HEK293 (cell line): ENCODE data around the gene THEM5.

ENCODE experiments used
- CTCF ChIA-PET: fragments of 350-600 bp; formaldehyde crosslinking; extraction: SDS; loops from one replicate; lab custom pipeline; 2021; ENCODE audit warnings: antibody characterized with exemption; lab: Yijun Ruan, JAX
- POLR2A ChIA-PET: fragments of 300-600 bp; formaldehyde crosslinking; extraction: SDS; loops from one replicate; lab custom pipeline; 2020; ENCODE audit warnings: antibody characterized with exemption, inconsistent platforms; lab: Yijun Ruan, JAX
- H3K27ac ChIP-seq: fragments of 200-500 bp; sonication (Bioruptor generic); 2 replicates; pipeline ENCODE4 v1.5.1; 2014; ENCODE audit warnings: low read depth, low read length, control low read depth, inconsistent platforms; ENCODE audit errors: extremely low read depth
- H3K36me3 ChIP-seq, 2 experiments: fragments of 200-500 bp in 1 of 2; sonication (Bioruptor generic) in 1 of 2; 1 replicate in 1 of 2; 2 replicates in 1 of 2; pipeline ENCODE4 v1.5.1; 2014 to 2017; ENCODE audit warnings: inconsistent platforms in 2 of 2, low read length in 2 of 2; ENCODE audit not compliant: control insufficient read depth in 2 of 2, insufficient read depth in 1 of 2
- H3K4me1 ChIP-seq: fragments of 200-500 bp; sonication (Bioruptor generic); 2 replicates; pipeline ENCODE4 v1.5.1; 2014; ENCODE audit warnings: mild to moderate bottlenecking, low read length, inconsistent platforms; ENCODE audit not compliant: control insufficient read depth, insufficient read depth
- H3K4me3 ChIP-seq: 2 replicates; pipeline ENCODE4 v1.5.1; 2011; ENCODE audit warnings: low read depth, mild to moderate bottlenecking, control low read depth, low read length, moderate library complexity
- H3K9me3 ChIP-seq: fragments of 200-500 bp; sonication (Bioruptor generic); 2 replicates; pipeline ENCODE4 v1.5.1; 2014; ENCODE audit warnings: low read depth, low read length, inconsistent platforms; ENCODE audit not compliant: control insufficient read depth, insufficient read depth
- HOXD13 ChIP-seq: sonication (generic); formaldehyde crosslinking; IDR thresholded peaks from 2 replicates; pipeline ENCODE4 v1.8.0; 2022; ENCODE audit warnings: missing genetic modification reagents, borderline replicate concordance
- SALL2 ChIP-seq: fragments of 450-650 bp; formaldehyde crosslinking; IDR thresholded peaks from 2 replicates; pipeline ENCODE4 v1.5.0; 2017; ENCODE audit warnings: missing biosample characterization, mild to moderate bottlenecking, missing genetic modification characterization, borderline replicate concordance
- SP7 ChIP-seq: fragments of 450-650 bp; formaldehyde crosslinking; IDR thresholded peaks from 2 replicates; pipeline ENCODE4 v1.5.1; 2016; ENCODE audit warnings: missing biosample characterization, missing genetic modification characterization
- ZBTB48 ChIP-seq: fragments of 450-650 bp; formaldehyde crosslinking; IDR thresholded peaks from 2 replicates; pipeline ENCODE4 v1.5.1; 2016; ENCODE audit warnings: missing biosample characterization, missing genetic modification characterization
- ZBTB6 ChIP-seq: fragments of 450-650 bp; formaldehyde crosslinking; IDR thresholded peaks from 2 replicates; pipeline ENCODE4 v1.5.1; 2017; ENCODE audit warnings: missing biosample characterization, missing genetic modification characterization
- ZIC2 ChIP-seq: fragments of 450-650 bp; formaldehyde crosslinking; IDR thresholded peaks from 2 replicates; pipeline ENCODE4 v1.5.1; 2016; ENCODE audit warnings: missing biosample characterization, missing genetic modification characterization
- ZNF112 ChIP-seq: fragments of 450-650 bp; formaldehyde crosslinking; IDR thresholded peaks from 2 replicates; pipeline ENCODE4 v1.5.0; 2017; ENCODE audit warnings: missing biosample characterization, missing genetic modification characterization
- ZNF24 ChIP-seq: fragments of 450-650 bp; formaldehyde crosslinking; IDR thresholded peaks from 2 replicates; pipeline ENCODE4 v1.5.1; 2016; ENCODE audit warnings: missing biosample characterization, missing genetic modification characterization
- ZNF514 ChIP-seq: fragments of 450-650 bp; formaldehyde crosslinking; IDR thresholded peaks from 2 replicates; pipeline ENCODE4 v1.5.1; 2016; ENCODE audit warnings: missing biosample characterization, missing genetic modification characterization
- ZNF571 ChIP-seq: fragments of 450-650 bp; formaldehyde crosslinking; IDR thresholded peaks from 2 replicates; pipeline ENCODE4 v1.5.0; 2017; ENCODE audit warnings: missing biosample characterization, missing genetic modification characterization
- ZNF707 ChIP-seq: fragments of 450-650 bp; formaldehyde crosslinking; IDR thresholded peaks from 2 replicates; pipeline ENCODE4 v1.5.1; 2016; ENCODE audit warnings: missing biosample characterization, missing genetic modification characterization
- ZNF843 ChIP-seq: fragments of 450-650 bp; formaldehyde crosslinking; IDR thresholded peaks from 2 replicates; pipeline ENCODE4 v1.5.1; 2016; ENCODE audit warnings: missing biosample characterization, missing genetic modification characterization
- TF ChIP-seq, protein P1 (sequence below): fragments of 450-650 bp; formaldehyde crosslinking; IDR thresholded peaks from 2 replicates; pipeline ENCODE4 v1.5.1; 2017; ENCODE audit warnings: missing biosample characterization, missing genetic modification characterization

The THEM5 gene

GRCh38 chr1:151827853-151828252 is 25.7 kb downstream of the THEM5 start:
- TF ChIP-seq ZNF112 (tag by site-specific recombination) (no peak), ZNF24 (tag by site-specific recombination) (no peak), ZNF571 (tag by site-specific recombination) (no peak), ZNF843 (tag by site-specific recombination) (no peak), ZNF514 (tag by site-specific recombination) (no peak), SALL2 (tag by site-specific recombination) (no peak), ZBTB6 (no peak), SP7 (tag by site-specific recombination) (no peak)
- TF ChIP-seq, protein P1, sequence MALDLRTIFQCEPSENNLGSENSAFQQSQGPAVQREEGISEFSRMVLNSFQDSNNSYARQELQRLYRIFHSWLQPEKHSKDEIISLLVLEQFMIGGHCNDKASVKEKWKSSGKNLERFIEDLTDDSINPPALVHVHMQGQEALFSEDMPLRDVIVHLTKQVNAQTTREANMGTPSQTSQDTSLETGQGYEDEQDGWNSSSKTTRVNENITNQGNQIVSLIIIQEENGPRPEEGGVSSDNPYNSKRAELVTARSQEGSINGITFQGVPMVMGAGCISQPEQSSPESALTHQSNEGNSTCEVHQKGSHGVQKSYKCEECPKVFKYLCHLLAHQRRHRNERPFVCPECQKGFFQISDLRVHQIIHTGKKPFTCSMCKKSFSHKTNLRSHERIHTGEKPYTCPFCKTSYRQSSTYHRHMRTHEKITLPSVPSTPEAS, result no peak
- ChIA-PET CTCF (interaction anchor here (0.6 to 1.3 kb wide), 6 partner anchors 9 to 610 kb away, joined by 3 to 6 read pairs (median 4); no protein-coding TSS in a partner anchor), POLR2A (interaction anchor here (0.6 kb wide), 1 partner anchor 73 kb away, joined by 3 read pairs; no protein-coding TSS in a partner anchor)
- H3K4me1 ChIP-seq, result peaks cover 2% of the 10 kb centered on the region
- H3K36me3 ChIP-seq, result no peaks in the 10 kb centered on the region
- no peaks in the 10 kb centered on the region for H3K9me3 ChIP-seq
- H3K27ac ChIP-seq, result no peak overlapping the region
- no peak overlapping the region for H3K4me3 ChIP-seq

DNA sequence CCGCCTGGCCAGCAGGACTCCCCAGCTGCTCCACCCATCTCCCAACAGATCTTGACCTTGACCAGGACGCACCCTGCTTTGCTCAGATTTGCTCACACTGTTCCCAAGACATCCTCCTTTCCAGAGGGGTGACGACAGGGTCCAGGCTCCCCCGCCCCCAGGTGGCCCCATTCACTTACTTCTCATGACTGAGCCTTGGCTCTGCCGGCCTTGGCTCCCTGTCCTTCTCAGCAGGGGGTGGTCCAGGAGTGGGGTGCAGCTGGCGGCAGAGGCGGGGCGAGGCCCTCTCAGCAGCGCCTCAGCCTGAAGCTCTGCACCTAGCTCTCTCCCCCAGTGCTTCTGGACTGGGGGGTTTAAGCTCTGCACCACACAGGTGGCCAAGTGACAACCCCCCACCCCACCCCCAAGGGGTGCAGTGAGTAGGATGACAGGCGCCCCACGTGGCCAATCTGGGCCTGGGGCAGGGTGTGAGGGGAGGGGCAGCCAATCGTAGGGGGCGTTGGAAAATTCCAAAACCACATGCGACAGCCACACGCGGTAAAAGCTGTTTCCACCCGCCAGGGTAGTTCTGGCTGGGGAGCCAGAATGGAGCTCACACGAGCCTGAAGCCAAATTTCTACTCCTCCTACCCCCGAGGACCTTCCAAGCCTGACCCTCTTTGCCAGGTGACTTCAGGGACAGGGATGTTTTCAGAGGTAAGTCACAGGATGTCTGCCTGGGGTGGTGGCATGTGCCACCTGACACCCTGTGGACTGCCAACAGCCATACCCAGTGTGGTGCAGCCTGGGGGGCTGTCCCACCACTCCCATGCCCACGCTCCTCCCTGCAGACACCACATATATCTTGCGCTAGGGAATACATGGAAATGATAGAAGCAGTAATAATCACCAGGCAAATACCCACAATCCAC is 27.5 kb downstream of the THEM5 start:
- ChIA-PET CTCF (interaction anchor here (1.3 kb wide), 1 partner anchor 10 kb away, joined by 3 read pairs; no protein-coding TSS in a partner anchor), POLR2A (no interaction called here)
- no peak for TF ChIP-seq ZNF514 (tag by site-specific recombination)
- 0 out of 2 replicates have a peak, but pooled peaks have one; percentile 23 for TF ChIP-seq ZNF707
- TF ChIP-seq ZBTB48 (tag by site-specific recombination), result peak; percentile 87
- peak; percentile 43 for TF ChIP-seq ZIC2 (tag by site-specific recombination)
- Histone ChIP-seq H3K27ac (no peak overlapping the region), H3K4me3 (no peak overlapping the region), H3K4me1 (peaks cover 2% of the 10 kb centered on the region), H3K9me3 (no peaks in the 10 kb centered on the region), H3K36me3 (no peaks in the 10 kb centered on the region)

- no peak overlapping the region for H3K4me3 ChIP-seq
- POLR2A ChIA-PET, result no interaction called here
- no peaks in the 10 kb centered on the region; the same call in 1 of the 2 replicates for H3K4me1 ChIP-seq
Observed at GRCh38 chr1:151825204-151825603, 28.3 kb downstream of the THEM5 start.

More at GRCh38 chr1:151825204-151825603, 28.3 kb downstream of the THEM5 start:
- Histone ChIP-seq H3K27ac (no peak overlapping the region), H3K9me3 (no peaks in the 10 kb centered on the region), H3K36me3 (no peaks in the 10 kb centered on the region)
- CTCF ChIA-PET, result interaction anchor here (1.3 kb wide), 1 partner anchor 11 kb away, joined by 3 read pairs; no protein-coding TSS in a partner anchor
- TF ChIP-seq, protein P1, result peak; percentile 86
- no peak for TF ChIP-seq HOXD13 (CRISPR knock-in tag)
